Measurements from ENCODE around the gene NUP205. TPM values are rescaled to one million over a fixed set of nuclear protein-coding genes. Genes with fewer than 3 reads are reported as not detected.

Gene NUP205
- total and polyA plus RNA-seq, 10 donors: 29.8 to 55.5 (median 44.8) TPM

DNA sequence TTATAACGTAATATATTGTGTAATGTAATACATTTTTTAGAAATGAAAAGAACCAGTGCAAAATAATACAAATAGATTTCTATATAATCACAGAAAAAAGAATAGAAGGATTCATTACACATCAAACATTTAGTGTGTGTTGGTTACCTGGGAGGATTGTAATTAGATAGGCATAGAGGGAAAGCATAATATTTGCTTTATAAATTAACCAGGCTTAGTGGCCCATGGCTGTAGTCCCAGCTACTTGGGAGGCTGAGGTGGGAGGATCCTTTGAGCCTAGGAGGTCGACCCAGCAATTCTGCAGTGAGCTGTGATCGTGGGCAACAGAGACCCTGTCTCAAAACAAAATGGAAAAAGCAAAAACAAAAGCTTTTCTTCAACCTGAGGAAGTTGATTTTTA is 42.9 kb upstream of the NUP205 start:
- no peaks in the 10 kb centered on the region for H3K27me3 ChIP-seq (replicated peaks in 1 of 7)
- no peak for DNase-seq
- no peaks in the 10 kb centered on the region for H3K9me3 ChIP-seq
- no peak overlapping the region for H3K27ac ChIP-seq
- intact Hi-C loops (cut with DNase I; ENCODE audit: low total_unique reads): loop anchor here (5.0 kb wide), 1 partner anchor 42 kb away; the partner anchor contains the start of gene NUP205
- H3K4me1 ChIP-seq: peaks cover 0 to 19% (median 10%) of the 10 kb centered on the region in 6 donors
- TF ChIP-seq POLR2AphosphoS5 (IDR thresholded peaks at IDR 0.05) (no peak), POLR2A (IDR thresholded peaks at IDR 0.05) (no peak)
- TF ChIP-seq, protein P1, sequence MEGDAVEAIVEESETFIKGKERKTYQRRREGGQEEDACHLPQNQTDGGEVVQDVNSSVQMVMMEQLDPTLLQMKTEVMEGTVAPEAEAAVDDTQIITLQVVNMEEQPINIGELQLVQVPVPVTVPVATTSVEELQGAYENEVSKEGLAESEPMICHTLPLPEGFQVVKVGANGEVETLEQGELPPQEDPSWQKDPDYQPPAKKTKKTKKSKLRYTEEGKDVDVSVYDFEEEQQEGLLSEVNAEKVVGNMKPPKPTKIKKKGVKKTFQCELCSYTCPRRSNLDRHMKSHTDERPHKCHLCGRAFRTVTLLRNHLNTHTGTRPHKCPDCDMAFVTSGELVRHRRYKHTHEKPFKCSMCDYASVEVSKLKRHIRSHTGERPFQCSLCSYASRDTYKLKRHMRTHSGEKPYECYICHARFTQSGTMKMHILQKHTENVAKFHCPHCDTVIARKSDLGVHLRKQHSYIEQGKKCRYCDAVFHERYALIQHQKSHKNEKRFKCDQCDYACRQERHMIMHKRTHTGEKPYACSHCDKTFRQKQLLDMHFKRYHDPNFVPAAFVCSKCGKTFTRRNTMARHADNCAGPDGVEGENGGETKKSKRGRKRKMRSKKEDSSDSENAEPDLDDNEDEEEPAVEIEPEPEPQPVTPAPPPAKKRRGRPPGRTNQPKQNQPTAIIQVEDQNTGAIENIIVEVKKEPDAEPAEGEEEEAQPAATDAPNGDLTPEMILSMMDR (IDR thresholded peaks at IDR 0.05 in 8 of 11, conservative IDR thresholded peaks at IDR 0.05 in 3 of 11): no peak
- 77 to 94% (median 79%) methylated on average over 3 of the region's 3 CpGs for WGBS, 5 donors
- no peaks in the 10 kb centered on the region for H3K36me3 ChIP-seq
- H3K4me3 ChIP-seq: no peak overlapping the region

DNA sequence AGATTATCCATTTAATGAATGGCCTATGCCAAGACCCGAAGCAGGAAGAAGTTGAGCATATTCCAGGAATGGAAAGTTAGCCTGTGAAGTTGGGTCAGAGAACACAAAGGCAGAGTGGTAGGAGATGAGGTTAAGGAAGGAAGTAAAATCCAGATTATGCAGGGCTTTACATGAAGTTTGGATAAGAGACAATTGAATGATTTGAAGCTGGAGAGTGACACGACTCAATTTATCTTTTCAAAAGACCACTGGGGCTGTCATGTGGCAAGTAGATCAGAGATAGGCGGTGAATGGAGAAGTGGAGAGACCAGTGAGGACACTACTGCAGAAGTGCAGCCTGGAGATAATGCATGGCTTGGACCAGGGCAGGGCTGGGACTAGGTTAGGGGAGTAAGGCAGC is 40.7 kb upstream of the NUP205 start:
- 76 to 88% (median 85%) methylated on average over 3 of the region's 3 CpGs for WGBS, 5 donors
- DNase-seq: no peak
- no peaks in the 10 kb centered on the region for H3K27me3 ChIP-seq (replicated peaks in 1 of 7)
- intact Hi-C loops (cut with DNase I; ENCODE audit: low total_unique reads): no loop called here
- H3K9me3 ChIP-seq: no peaks in the 10 kb centered on the region
- no peak overlapping the region for H3K27ac ChIP-seq
- no peaks in the 10 kb centered on the region for H3K36me3 ChIP-seq
- TF ChIP-seq POLR2A (IDR thresholded peaks at IDR 0.05) (no peak), POLR2AphosphoS5 (IDR thresholded peaks at IDR 0.05) (no peak)
- TF ChIP-seq, protein P1 (IDR thresholded peaks at IDR 0.05 in 8 of 11, conservative IDR thresholded peaks at IDR 0.05 in 3 of 11): no peak
- peaks cover 0 to 11% (median 0%) of the 10 kb centered on the region in 6 donors for H3K4me1 ChIP-seq
- no peak overlapping the region for H3K4me3 ChIP-seq

DNA sequence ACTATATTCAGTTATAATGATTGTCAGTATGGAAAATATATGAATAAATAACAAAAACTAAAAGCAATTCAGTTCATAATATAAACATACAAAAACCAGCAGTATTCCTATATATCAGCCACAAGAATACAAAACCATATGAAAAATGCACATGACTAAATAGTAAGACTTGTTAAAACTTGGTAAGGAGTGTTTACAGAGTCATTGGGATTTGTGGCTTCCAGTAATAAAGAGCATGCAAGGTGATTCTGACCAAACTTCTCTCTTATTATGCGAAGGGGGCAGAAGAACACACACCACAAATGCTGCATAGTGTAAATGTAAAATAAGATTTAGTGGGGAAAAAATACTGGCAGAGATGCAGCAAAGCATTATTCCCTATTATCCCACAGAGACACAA is 39.0 kb upstream of the NUP205 start:
- Histone ChIP-seq H3K4me3 (no peak overlapping the region), H3K4me1 (peaks cover 0 to 11% (median 0%) of the 10 kb centered on the region in 6 donors), H3K27ac (no peak overlapping the region), H3K9me3 (peaks cover 0 to 5% (median 0%) of the 10 kb centered on the region in 8 donors), H3K36me3 (no peaks in the 10 kb centered on the region), H3K27me3 (replicated peaks in 1 of 7) (no peaks in the 10 kb centered on the region)
- WGBS, 5 donors: 85 to 94% (median 94%) methylated on average over 1 of the region's 1 CpG
- intact Hi-C loops (cut with DNase I; ENCODE audit: low total_unique reads): no loop called here
- no peak for TF ChIP-seq POLR2A (IDR thresholded peaks at IDR 0.05)
- TF ChIP-seq, protein P1 (IDR thresholded peaks at IDR 0.05 in 8 of 11, conservative IDR thresholded peaks at IDR 0.05 in 3 of 11): no peak
- TF ChIP-seq POLR2AphosphoS5 (IDR thresholded peaks at IDR 0.05): no peak
- no peak for DNase-seq

DNA sequence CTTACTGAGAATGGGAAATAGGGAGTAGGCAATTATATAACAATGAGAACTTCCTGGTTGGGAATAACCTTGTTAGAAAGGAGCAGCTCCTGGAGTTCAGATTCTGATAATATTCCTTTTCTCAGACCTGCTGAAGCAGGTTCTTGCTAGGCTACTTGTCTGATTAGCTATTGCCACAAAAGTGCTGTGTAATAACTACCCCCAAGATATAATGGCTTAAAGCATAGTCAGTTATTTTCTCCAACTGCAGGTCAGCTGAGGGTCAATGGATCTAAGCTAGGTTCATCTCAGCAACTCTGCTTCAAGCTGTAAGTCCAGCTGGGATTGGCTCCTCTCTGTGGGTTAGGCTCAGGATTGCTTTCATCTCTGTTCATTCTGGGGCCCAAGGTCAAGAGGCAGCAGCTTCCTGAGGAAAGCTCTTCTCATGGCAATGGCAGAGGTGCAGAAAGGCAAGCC is 38.5 kb upstream of the NUP205 start:
- Histone ChIP-seq H3K27me3 (replicated peaks in 1 of 7) (no peaks in the 10 kb centered on the region), H3K9me3 (peaks cover 0 to 5% (median 0%) of the 10 kb centered on the region in 8 donors), H3K36me3 (no peaks in the 10 kb centered on the region), H3K4me1 (peaks cover 0 to 11% (median 0%) of the 10 kb centered on the region in 6 donors), H3K27ac (no peak overlapping the region), H3K4me3 (no peak overlapping the region)
- intact Hi-C loops (cut with DNase I; ENCODE audit: low total_unique reads): no loop called here
- TF ChIP-seq POLR2A (IDR thresholded peaks at IDR 0.05) (no peak), POLR2AphosphoS5 (IDR thresholded peaks at IDR 0.05) (no peak)
- TF ChIP-seq, protein P1 (IDR thresholded peaks at IDR 0.05 in 8 of 11, conservative IDR thresholded peaks at IDR 0.05 in 3 of 11): no peak
- DNase-seq: no peak
